Pancreas (tissue), 10 donors: ENCODE data around the gene ABCA10. TPM values are rescaled to one million over a fixed set of nuclear protein-coding genes. Genes with fewer than 3 reads are reported as not detected.

Source experiments
- ATAC-seq, 4 donors: fragments of 200-7000 bp; cut with Tn5 transposase; one replicate each; pipeline versions ENCODE4 v1.8.0 to v1.9.1; 2020; ENCODE audit warnings: mild to moderate bottlenecking in 4 of 4, moderate library complexity in 4 of 4
- DNase-seq, 6 donors: peaks; one replicate each; pipeline ENCODE4 v3.0.0-alpha.2; 2020
- FAIRE-seq: peaks from 2 replicates; lab custom pipeline; 2012; peaks lifted over from hg19 to GRCh38; lab: Jason Lieb, UNC
- H3K27ac ChIP-seq, 4 donors: fragments of 200-600 bp; sonication (generic); 1 replicate in 3 of 4; 2 replicates in 1 of 4; pipeline versions ENCODE4 v1.5.0 to v1.8.0; 2020
- H3K27me3 ChIP-seq, 4 donors: fragments of 200-600 bp; one replicate each; pipeline ENCODE4 v1.8.0; 2021
- H3K36me3 ChIP-seq, 3 donors: fragments of 200-600 bp; sonication (generic) in 1 of 3; one replicate each; pipeline versions ENCODE4 v1.5.0 to v1.8.0; 2020 to 2021
- H3K4me1 ChIP-seq, 3 donors: fragments of 200-600 bp; one replicate each; pipeline ENCODE4 v1.8.0; 2021
- H3K4me3 ChIP-seq, 4 donors: fragments of 200-600 bp; sonication (generic) in 2 of 4; one replicate each; pipeline versions ENCODE4 v1.5.0 to v1.8.0; 2020 to 2021
- H3K9me3 ChIP-seq, 4 donors: fragments of 200-600 bp; one replicate each; pipeline ENCODE4 v1.8.0; 2021
- CTCF ChIP-seq, 4 donors: fragments of 200-600 bp; sonication (generic) in 3 of 4; IDR thresholded peaks; one replicate each; pipeline versions ENCODE4 v1.5.0 to v1.8.0; 2021; ENCODE audit warnings: antibody characterized with exemption in 4 of 4
- WGBS, 2 donors: extraction: QIAGEN DNeasy Blood & Tissue Kit; methylation state at CpG; one replicate each; pipeline ENCODE4 v1.1.7; 2013; 5-methylcytosine and 5-hydroxymethylcytosine counted together
- intact Hi-C, 3 donors: fragments of 100-400 bp; cut with DNase I; formaldehyde crosslinking; loops; one replicate each; pipeline versions ENCODE4 v1.11.1 to v1.14.2; 2022
- polyA plus RNA-seq, 2 donors: library from polyadenylated mRNA; stranded (reverse); fragments of 200-250 nt; gene quantifications; one replicate each; pipeline ENCODE4 v1.2.3, GENCODE V29; 2013
- total RNA-seq, 6 donors: library from RNA; stranded (reverse); fragmentation: NEBNext Ultra II Directional in 4 of 6; extraction: Animal tissue kit (Norgen Biotek cat#: 25700) in 4 of 6; gene quantifications; one replicate each; pipeline versions ENCODE4 v1.2.1 to v1.2.4, GENCODE V29; 2021 to 2023
- donor health status: healthy with polysubstance abuse.
- donor health status: DM: no; HTN: no; CAD: no; lungs with moderate emphysema.
- donor health status: DM: no; HTN: no; CAD: no.
- donor health status: control.
- donor health status: control.
- donor health status: Bipolar disorder and iron deficiency.
- donor health status: DM: yes; HTN: yes; CAD: no.
- donor health status: DM: no; HTN: no; CAD: no.
- donor health status: DM: no; HTN: no; CAD: no.
- donor health status: DM: yes; HTN: yes; CAD: no.

ABCA10 gene
- total and polyA plus RNA-seq, 8 donors, result 1.6 to 18.5 (median 4.7) TPM

DNA sequence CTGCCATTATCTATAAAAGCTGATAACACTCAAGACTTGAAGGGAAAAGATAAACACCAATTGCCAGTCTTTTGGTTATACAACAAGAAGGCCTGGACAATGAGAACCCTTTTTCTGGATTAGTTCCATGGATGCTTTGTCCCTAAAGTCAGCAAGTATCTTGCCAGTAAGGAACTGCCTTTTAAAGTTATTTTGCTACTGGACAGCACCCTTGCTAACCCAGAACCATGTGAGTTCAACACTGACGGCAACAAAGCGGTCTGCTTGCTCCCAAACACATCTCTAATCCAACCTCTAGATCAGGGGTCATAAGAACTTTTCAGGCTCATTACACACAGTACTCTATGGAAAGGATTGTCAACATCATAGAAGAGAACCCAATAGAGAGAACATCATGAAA lies 61.7 kb downstream of the ABCA10 start:
- Histone ChIP-seq H3K4me1 (no peaks in the 10 kb centered on the region), H3K4me3 (no peak overlapping the region), H3K27ac (no peak overlapping the region), H3K9me3 (no peaks in the 10 kb centered on the region), H3K36me3 (no peaks in the 10 kb centered on the region), H3K27me3 (no peaks in the 10 kb centered on the region)
- 94 to 95% methylated on average over 2 of the region's 2 CpGs for WGBS, 2 donors
- no peak for FAIRE-seq
- no peak for ATAC-seq
- no peak for DNase-seq
- TF ChIP-seq CTCF (IDR thresholded peaks at IDR 0.05), result no peak
- intact Hi-C loops, result no loop called here

- TF ChIP-seq CTCF (IDR thresholded peaks at IDR 0.05), result no peak
- Histone ChIP-seq H3K36me3 (no peaks in the 10 kb centered on the region), H3K4me1 (no peaks in the 10 kb centered on the region), H3K27ac (no peak overlapping the region), H3K27me3 (no peaks in the 10 kb centered on the region), H3K4me3 (no peak overlapping the region), H3K9me3 (no peaks in the 10 kb centered on the region)
- no peak for FAIRE-seq
- no peak for ATAC-seq
- intact Hi-C loops, result no loop called here
- no peak for DNase-seq
Measured at GRCh38 chr17:69164206-69164605, 64.4 kb downstream of the ABCA10 start.

GRCh38 chr17:69159418-69159817 lies 69.2 kb downstream of the ABCA10 start:
- intact Hi-C loops, result no loop called here
- TF ChIP-seq CTCF (IDR thresholded peaks at IDR 0.05), result no peak
- H3K4me3 ChIP-seq, result no peak overlapping the region
- H3K27me3 ChIP-seq, result no peaks in the 10 kb centered on the region
- no peaks in the 10 kb centered on the region for H3K9me3 ChIP-seq
- DNase-seq, result no peak
- no peak for FAIRE-seq
- H3K4me1 ChIP-seq, result no peaks in the 10 kb centered on the region
- no peaks in the 10 kb centered on the region for H3K36me3 ChIP-seq
- no peak overlapping the region for H3K27ac ChIP-seq
- ATAC-seq, result no peak

GRCh38 chr17:69154267-69154666 lies 74.4 kb downstream of the ABCA10 start:
- FAIRE-seq (no peak), DNase-seq (no peak), ATAC-seq (no peak)
- Histone ChIP-seq H3K27ac (no peak overlapping the region), H3K36me3 (peaks cover 0 to 14% (median 0%) of the 10 kb centered on the region in 3 donors), H3K4me3 (no peak overlapping the region), H3K9me3 (no peaks in the 10 kb centered on the region), H3K27me3 (no peaks in the 10 kb centered on the region), H3K4me1 (no peaks in the 10 kb centered on the region)
- TF ChIP-seq CTCF (IDR thresholded peaks at IDR 0.05), result no peak
- intact Hi-C loops, result no loop called here
- 96% methylated on average over 2 of the region's 2 CpGs for WGBS, 2 donors

- no peak for DNase-seq
- Histone ChIP-seq H3K36me3 (peaks cover 0 to 16% (median 0%) of the 10 kb centered on the region in 3 donors), H3K4me3 (no peak overlapping the region), H3K27me3 (no peaks in the 10 kb centered on the region), H3K27ac (no peak overlapping the region), H3K4me1 (no peaks in the 10 kb centered on the region), H3K9me3 (no peaks in the 10 kb centered on the region)
- WGBS, 2 donors, result 58 to 76% methylated on average over 1 of the region's 1 CpG
- intact Hi-C loops, result no loop called here
- ATAC-seq, result no peak
- no peak for TF ChIP-seq CTCF (IDR thresholded peaks at IDR 0.05)
- no peak for FAIRE-seq
Measured at GRCh38 chr17:69150333-69150732, 78.3 kb downstream of the ABCA10 start.
